Fibroblast of skin of scalp (primary cell): ENCODE measurements around the gene CELSR1.
"Not testable (repeated sequence)": the region's sequence is repeated elsewhere in the genome, so short reads cannot be mapped to it uniquely, and the experiment has no call there.

Experiments used
- DNase-seq: peaks from one replicate; pipeline ENCODE4 v3.0.0-alpha.2; 2013

The CELSR1 gene

GRCh38 chr22:46415776-46416519 lies 121.5 kb downstream of the CELSR1 start:
- DNase-seq = no peak

DNA sequence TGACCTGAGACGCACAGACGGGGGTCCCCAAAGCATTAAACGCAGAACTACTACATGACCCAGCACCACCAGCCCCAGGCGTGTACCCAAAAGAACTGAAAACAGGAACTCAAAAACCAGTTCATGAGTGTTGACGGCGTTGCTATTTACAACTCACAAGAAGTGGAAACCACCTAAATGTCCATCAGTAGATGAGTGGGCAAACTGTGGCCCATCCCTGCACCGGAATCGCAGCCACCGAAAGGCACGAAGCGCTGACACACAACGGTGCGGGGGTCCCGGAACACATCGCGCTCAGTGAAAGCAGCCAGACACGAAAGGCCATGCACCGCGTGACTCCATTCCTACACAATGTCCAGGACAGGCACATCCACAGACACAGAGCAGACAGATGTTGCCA lies 122.7 kb downstream of the CELSR1 start:
- DNase-seq = no peak

- DNase-seq = no peak
Observed at GRCh38 chr22:46413725-46414379, 123.6 kb downstream of the CELSR1 start.

DNA sequence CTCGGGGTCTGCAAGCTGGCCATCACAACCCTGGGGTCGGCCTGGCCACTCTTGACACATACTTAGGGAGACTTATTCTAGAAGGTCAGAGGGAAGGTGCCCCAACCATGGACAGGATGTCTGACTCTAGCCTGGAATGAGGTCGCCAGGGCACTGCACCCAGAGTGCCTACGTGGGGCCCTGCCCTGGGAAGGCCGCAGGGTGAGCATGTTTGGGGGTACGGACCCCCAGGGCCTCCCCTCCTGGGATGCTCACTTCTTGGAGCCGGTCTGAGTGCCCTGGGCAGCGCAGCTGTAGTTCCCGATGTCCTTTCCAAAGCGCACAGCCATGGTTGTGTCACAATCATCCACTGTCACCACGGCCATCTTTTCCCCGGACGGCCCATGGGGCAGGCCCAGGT lies 126.1 kb downstream of the CELSR1 start:
- no peak for DNase-seq

GRCh38 chr22:46410291-46410808 lies 127.1 kb downstream of the CELSR1 start:
- DNase-seq = no peak

DNA sequence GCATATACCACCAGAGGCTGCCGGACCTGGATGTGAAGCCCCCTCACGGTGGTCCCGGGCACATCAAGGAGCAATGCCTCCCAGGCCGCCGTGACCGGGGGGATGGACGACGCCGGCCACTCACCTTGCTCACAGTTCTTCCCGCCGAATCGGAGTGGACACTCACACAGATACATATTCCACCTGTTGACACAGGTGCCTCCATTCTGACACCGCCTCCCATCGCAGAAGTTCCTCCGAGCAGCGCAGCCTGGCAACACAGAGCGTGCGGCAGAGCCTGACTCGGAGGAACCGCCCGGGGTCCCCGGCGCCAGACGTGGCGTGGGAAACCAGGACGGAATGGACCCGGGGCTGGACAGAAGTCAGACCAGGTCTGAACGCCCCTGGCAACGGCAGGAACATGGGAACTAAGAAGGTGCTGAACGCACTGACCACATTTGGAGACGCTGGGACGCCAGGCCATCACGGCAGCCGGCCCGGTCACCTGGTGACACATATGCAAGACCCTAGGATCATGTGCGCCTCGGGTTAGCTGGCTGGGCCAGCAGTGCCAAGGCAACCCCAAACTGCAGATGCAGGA lies 127.7 kb downstream of the CELSR1 start:
- DNase-seq = no peak

GRCh38 chr22:46408568-46409506 lies 128.6 kb downstream of the CELSR1 start:
- DNase-seq = no peak

DNA sequence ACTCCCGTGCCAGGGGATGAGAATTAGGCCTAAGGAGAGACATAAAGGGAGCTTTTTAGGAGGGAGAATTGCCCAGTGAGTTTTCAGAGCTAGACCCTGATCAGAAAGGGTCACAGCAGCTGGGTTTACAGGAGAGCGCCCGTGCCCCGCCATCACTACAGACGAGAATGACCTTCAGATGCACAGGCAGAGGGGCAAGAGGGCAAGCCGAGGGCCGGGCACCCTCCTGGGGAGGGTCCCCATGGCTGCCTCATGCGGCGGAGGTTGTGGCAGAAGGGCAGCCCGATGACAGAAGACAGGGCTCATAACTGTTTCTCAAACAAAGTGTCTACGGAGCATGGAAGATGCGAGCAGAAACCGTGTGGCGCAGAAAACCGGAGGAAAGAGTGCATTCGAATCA lies 129.7 kb downstream of the CELSR1 start:
- no peak for DNase-seq

DNA sequence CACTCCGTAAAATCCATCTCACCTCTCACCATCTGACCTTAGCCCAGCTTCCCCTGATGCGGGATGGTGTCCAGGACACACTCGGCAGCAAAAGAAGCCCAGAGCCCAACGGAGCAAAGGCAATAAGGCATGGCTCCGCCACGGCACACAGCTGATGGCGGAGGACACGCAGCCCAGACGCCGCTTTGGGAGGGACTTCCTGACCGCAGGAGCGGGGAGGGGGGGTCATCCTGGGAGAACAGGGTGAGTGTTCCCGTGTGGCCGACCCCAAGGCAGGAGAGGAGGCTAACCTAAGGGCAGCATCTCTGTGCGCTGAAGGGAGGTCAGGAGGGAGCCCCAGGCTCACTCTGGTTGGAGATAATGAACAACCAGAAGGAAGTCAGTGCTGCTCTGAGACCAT lies 130.6 kb downstream of the CELSR1 start:
- no peak for DNase-seq

DNA sequence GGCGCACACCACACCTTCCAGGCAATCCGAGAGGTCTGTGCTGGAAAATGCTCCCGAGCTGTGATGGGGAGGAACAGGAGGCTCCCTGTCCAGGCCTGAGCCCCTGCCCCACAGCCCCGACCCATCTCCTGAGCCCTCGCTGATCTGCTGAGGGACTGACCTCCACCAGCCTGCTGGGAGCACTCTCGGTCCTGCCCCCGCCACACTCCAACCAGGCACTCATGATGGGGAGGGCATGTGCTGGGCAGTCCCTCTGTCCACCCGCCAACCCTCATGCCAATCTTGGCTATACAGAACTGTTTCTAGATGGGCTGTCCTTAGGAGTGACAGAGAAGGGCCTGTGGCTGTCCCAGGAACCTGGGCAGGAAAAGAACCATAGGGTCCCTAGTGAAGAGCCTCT lies 131.1 kb downstream of the CELSR1 start:
- no peak for DNase-seq

DNA sequence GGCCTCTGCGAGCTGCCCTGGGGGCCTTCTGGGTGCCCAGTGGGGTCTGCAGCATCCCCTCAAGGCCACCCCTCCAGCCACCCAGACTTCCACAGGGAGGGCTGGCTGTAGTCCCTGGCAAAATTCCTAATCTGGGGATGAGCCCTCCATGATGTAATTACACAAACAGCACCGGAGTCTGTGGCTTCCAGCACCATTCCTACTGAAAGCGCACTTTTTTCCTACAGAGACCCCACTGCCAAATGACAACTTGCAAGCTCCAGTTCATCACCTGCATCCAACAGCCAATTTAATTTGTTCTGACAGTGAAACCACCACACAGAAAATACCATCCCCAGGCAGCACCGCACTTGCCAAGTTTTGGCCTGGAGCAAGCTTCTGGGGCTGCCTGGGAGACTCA lies 131.5 kb downstream of the CELSR1 start:
- DNase-seq = no peak

GRCh38 chr22:46403880-46404279 lies 133.5 kb downstream of the CELSR1 start:
- DNase-seq = not testable (repeated sequence)

DNA sequence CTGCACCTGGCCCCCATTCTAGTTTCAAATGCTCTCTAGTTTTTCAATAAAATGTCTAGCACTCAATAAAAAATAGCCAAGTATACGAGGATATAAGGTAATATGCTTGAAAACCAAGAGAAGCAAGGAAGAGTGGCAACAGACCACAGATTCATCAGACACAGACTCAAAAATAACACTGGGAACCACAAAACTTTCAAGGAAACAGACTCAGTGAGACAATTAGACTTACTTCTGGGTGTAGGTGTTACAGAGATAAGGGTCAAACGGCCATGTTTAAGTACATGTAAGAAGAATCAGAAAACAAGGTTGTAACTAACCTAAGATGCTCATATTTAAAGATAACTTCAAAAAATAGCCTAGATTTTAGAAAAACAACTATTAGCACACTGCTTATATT lies 134.9 kb downstream of the CELSR1 start:
- no peak for DNase-seq

DNA sequence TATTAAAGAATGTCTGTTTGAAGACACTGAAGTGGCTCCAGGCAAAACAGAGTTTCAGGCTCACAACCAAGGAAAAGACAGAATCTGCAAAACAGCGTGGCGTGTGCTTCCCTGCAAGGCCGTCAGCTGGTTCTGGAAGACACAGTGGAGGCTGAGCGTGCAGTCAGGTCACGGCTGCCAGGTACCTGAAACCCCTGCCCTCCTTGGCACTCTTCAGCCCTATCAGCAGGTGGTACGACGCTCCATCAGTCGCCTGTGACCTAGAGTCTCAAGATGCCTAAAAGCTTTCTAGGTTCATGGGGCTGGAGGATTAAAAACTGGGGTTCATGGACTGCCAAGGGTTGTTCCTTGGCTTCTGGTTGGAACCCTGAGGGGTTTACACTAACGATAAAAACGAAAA lies 136.1 kb downstream of the CELSR1 start:
- no peak for DNase-seq

GRCh38 chr22:46399251-46400024 lies 138.0 kb downstream of the CELSR1 start:
- DNase-seq = no peak

DNA sequence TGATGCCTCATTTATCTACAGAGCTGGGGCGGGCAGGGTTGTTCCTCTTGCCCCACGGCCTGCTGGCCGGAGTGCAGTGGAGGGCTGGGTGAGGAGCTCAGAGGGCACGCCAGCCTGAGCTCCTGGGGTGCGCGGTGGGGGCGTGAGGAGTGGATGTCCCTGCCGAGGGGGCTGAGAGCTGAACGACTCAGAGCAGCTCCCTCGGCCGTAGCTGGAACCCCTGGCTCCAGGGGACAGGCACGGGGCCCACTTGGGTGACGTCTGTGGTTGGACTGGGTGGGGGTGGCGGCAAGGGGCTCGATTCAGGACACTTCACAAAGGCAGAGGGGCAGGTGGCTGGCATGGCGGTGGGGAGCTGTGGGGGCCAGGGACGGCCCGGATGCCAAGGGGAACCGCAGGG lies 139.5 kb downstream of the CELSR1 start:
- no peak for DNase-seq

DNA sequence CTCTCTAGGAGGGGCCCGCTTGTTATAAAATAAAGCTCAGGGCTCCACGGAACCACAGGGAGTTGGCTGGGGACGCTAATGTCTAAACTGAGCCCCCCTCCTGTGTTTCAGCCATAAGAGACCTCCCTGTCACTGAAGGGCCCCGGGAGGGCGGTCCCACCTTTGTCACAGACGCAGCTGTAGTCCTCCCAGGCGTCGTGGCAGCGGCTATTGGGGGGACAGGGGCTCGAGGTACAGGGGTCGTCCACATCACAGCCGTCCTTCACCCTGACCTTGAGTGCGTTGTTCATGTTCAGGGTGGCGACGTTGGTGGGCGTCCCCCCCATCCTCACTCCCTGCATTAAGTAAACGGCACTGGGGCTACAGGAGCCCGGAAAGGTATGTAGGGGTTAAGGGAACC lies 139.9 kb downstream of the CELSR1 start:
- DNase-seq = no peak

- not testable (repeated sequence) for DNase-seq
Observed at GRCh38 chr22:46397049-46397448, 140.4 kb downstream of the CELSR1 start.

- no peak for DNase-seq
Observed at GRCh38 chr22:46395145-46395544, 142.3 kb downstream of the CELSR1 start.

GRCh38 chr22:46394622-46395021 lies 142.8 kb downstream of the CELSR1 start:
- DNase-seq = no peak

DNA sequence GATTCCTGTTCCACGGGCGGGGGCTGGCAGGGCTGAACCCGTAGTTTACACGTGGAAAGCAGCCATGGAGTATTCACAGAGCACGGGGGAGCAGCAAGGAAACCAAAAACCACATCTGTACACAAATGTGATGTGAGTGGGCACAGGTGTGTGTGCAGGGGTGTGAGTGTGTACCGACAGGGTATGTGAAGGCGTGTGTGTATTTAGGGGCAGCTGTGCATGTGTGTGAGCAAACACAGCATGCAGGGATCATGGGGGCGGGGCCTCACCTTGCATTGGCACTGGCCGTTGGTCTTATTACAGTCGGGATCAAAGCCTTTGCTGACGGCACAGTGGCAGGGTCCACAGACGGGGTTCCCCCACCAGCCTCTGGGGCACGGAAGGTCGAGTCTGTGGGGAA lies 143.5 kb downstream of the CELSR1 start:
- no peak for DNase-seq
